MM.1S (cell line): ENCODE data around the gene RSBN1.

Experiments used
- EZH2phosphoT487 ChIP-seq: fragments of 300-600 bp; sonication (generic); IDR thresholded peaks from 2 replicates; pipeline ENCODE4 v1.6.1; 2018; ENCODE audit warnings: antibody characterized with exemption, low read length
- TF ChIP-seq, protein P1 (sequence below): fragments of 300-600 bp; sonication (generic); IDR thresholded peaks from 2 replicates; pipeline ENCODE4 v1.5.1; 2016; ENCODE audit warnings: antibody characterized with exemption, low read length, mixed read lengths

DNA sequence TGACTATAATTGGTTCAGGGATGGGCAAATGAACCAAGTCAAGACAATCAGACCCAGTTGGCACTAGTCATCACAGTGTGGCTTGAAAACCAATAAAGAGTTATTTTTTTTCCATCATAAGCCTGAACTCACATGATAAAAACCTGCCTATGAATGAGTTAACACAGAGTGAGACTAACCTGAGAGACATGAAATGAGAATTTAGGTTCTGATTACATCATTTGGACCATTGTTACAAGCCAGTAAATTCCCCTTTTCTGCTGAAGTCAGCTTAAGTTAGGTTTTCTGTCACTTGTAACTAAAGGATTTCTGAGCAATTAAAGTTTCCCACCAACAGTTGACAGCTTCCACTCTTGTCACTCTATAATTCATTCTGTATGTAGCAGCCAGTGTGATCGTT lies 9.6 kb upstream of the RSBN1 start:
- TF ChIP-seq, protein P1, sequence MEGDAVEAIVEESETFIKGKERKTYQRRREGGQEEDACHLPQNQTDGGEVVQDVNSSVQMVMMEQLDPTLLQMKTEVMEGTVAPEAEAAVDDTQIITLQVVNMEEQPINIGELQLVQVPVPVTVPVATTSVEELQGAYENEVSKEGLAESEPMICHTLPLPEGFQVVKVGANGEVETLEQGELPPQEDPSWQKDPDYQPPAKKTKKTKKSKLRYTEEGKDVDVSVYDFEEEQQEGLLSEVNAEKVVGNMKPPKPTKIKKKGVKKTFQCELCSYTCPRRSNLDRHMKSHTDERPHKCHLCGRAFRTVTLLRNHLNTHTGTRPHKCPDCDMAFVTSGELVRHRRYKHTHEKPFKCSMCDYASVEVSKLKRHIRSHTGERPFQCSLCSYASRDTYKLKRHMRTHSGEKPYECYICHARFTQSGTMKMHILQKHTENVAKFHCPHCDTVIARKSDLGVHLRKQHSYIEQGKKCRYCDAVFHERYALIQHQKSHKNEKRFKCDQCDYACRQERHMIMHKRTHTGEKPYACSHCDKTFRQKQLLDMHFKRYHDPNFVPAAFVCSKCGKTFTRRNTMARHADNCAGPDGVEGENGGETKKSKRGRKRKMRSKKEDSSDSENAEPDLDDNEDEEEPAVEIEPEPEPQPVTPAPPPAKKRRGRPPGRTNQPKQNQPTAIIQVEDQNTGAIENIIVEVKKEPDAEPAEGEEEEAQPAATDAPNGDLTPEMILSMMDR, result no peak
- TF ChIP-seq EZH2phosphoT487, result no peak
